Upper lobe of left lung (tissue), 6 donors: Measurements from ENCODE around the gene PDE8A. TPM values are rescaled to one million over a fixed set of nuclear protein-coding genes. Genes with fewer than 3 reads are reported as not detected.

ENCODE experiments used
- ATAC-seq, 2 donors: fragments of 200-7000 bp; cut with Tn5 transposase; one replicate each; pipeline ENCODE4 v1.9.1; 2022; ENCODE audit warnings: mild to moderate bottlenecking in 2 of 2, moderate library complexity in 2 of 2; ENCODE audit not compliant: low FRiP score in 2 of 2
- DNase-seq, 2 donors: peaks; one replicate each; pipeline ENCODE4 v3.0.0-alpha.2; 2019 to 2020
- H3K27ac ChIP-seq, 4 donors: fragments of 200-600 bp; sonication (generic); one replicate each; pipeline ENCODE4 v1.5.1; 2016 to 2019
- H3K27me3 ChIP-seq, 4 donors: fragments of 200-600 bp; sonication (generic); one replicate each; pipeline ENCODE4 v1.5.1; 2017 to 2019
- H3K36me3 ChIP-seq, 4 donors: fragments of 200-600 bp; sonication (generic); one replicate each; pipeline ENCODE4 v1.5.1; 2016 to 2019
- H3K4me1 ChIP-seq, 4 donors: fragments of 200-600 bp; sonication (generic); one replicate each; pipeline ENCODE4 v1.5.1; 2018 to 2019
- H3K4me3 ChIP-seq, 4 donors: fragments of 200-600 bp; sonication (generic); one replicate each; pipeline ENCODE4 v1.5.1; 2017 to 2019; ENCODE audit warnings: mild to moderate bottlenecking in 2 of 4, moderate library complexity in 1 of 4
- H3K9me3 ChIP-seq, 4 donors: fragments of 200-600 bp; sonication (generic); one replicate each; pipeline ENCODE4 v1.5.1; 2018 to 2019
- EP300 ChIP-seq, 4 donors: sonication (generic); formaldehyde crosslinking; IDR thresholded peaks; one replicate each; pipeline ENCODE4 v1.5.1; 2017; ENCODE audit warnings: antibody characterized with exemption in 4 of 4, control low read depth in 2 of 4
- POLR2A ChIP-seq, 4 donors: fragments of 450-650 bp; IDR thresholded peaks; one replicate each; pipeline ENCODE4 v1.5.1; 2016 to 2017; ENCODE audit warnings: antibody characterized with exemption in 4 of 4, mild to moderate bottlenecking in 2 of 4
- POLR2AphosphoS5 ChIP-seq, 2 donors: sonication (generic); formaldehyde crosslinking; IDR thresholded peaks; one replicate each; pipeline ENCODE4 v1.5.1; 2017; ENCODE audit warnings: antibody characterized with exemption in 2 of 2
- WGBS, 2 donors: methylation state at CpG; one replicate each; pipeline ENCODE4 v1.1.5; 2017 to 2018; 5-methylcytosine and 5-hydroxymethylcytosine counted together
- total RNA-seq, 6 donors: library from RNA; depleted of rRNA in 4 of 6; stranded (reverse); fragments of >200 nt in 4 of 6; gene quantifications; one replicate each; pipeline versions ENCODE4 v1.1.0 to v1.2.1, GENCODE V29; 2016 to 2021
- TF ChIP-seq, protein P1 (sequence below), 6 experiments: fragments of 450-650 bp in 4 of 6; fragments of 200-600 bp in 2 of 6; sonication (generic) in 2 of 6; IDR thresholded peaks; one replicate each; pipeline ENCODE4 v1.5.1; 2016 to 2019; ENCODE audit warnings: antibody characterized with exemption in 6 of 6
- donor health status: DM: no; HTN: no; CAD: no; lungs with moderate emphysema.
- donor health status: DM: no; HTN: yes; CAD: no; lungs with severe emphysema.

Gene PDE8A
- total RNA-seq, 6 donors from 2014 or later: 36.5 to 66.0 (median 48.4) TPM

DNA sequence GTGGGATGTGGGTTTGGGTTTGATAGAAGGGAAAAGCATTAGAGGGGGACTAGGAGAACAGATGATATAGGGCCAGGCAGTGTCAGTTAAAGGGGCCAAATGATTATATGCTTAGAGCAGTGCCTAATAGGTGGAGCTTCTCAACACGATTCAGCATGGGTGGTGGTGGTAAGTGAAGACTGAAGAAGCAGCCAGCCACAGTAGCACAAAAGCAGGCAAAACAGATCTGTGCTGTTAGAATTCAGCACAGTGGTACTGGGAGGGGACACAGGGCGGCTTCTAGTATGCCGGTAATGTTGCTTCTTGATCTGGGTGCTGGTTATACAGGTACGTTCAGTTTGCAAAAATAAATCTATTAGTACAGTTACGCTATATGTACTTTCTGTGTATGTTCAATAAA, 25.5 kb downstream of the PDE8A start:
- no peaks in the 10 kb centered on the region for H3K36me3 ChIP-seq
- ATAC-seq (peak in 1 of 2 donors; percentile 4), DNase-seq (no peak)
- H3K4me3 ChIP-seq: no peak overlapping the region
- H3K9me3 ChIP-seq: no peaks in the 10 kb centered on the region
- 76 to 84% methylated on average over 5 of the region's 5 CpGs for WGBS, 2 donors
- H3K27me3 ChIP-seq: no peaks in the 10 kb centered on the region
- peak overlapping the region in 1 of 4 donors; percentile 36 for H3K27ac ChIP-seq
- TF ChIP-seq, protein P1, sequence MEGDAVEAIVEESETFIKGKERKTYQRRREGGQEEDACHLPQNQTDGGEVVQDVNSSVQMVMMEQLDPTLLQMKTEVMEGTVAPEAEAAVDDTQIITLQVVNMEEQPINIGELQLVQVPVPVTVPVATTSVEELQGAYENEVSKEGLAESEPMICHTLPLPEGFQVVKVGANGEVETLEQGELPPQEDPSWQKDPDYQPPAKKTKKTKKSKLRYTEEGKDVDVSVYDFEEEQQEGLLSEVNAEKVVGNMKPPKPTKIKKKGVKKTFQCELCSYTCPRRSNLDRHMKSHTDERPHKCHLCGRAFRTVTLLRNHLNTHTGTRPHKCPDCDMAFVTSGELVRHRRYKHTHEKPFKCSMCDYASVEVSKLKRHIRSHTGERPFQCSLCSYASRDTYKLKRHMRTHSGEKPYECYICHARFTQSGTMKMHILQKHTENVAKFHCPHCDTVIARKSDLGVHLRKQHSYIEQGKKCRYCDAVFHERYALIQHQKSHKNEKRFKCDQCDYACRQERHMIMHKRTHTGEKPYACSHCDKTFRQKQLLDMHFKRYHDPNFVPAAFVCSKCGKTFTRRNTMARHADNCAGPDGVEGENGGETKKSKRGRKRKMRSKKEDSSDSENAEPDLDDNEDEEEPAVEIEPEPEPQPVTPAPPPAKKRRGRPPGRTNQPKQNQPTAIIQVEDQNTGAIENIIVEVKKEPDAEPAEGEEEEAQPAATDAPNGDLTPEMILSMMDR (IDR thresholded peaks at IDR 0.05): no peak
- no peak for TF ChIP-seq POLR2AphosphoS5 (IDR thresholded peaks at IDR 0.05)
- TF ChIP-seq POLR2A (IDR thresholded peaks at IDR 0.05): no peak
- TF ChIP-seq EP300 (IDR thresholded peaks at IDR 0.05): no peak
- peaks cover 35 to 60% (median 47%) of the 10 kb centered on the region in 4 donors for H3K4me1 ChIP-seq

DNA sequence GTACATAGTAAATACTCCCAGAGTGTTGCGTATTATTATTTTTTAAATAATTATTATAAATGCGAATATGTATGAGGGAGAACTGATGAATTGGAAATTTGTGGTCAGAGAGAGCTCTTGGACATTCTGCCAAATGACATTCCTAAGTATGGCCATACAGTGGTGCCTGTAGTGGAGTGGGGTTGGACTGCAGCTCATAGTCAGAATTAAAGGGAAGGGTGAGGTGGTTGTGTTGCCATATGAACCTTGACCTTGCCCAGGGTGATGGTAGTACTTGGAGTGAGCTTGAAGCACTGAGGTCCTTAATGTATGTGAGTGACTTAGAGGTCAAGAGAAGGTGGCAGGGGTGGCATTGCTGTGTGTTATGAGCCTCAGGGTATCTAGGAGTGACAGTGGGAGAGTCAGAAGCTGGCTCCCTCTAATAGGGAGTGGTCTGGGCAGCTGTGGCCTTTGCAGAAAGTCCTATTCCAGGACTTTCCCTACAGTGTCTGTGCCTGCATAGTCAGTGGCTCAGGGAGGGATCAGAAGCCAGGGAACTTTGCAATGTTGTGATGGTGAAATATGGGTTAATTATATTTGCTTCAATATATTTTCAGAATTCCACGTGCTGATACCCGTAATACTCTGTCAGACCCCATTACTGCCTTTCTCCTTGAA, 26.2 kb downstream of the PDE8A start:
- H3K27ac ChIP-seq: no peak overlapping the region
- TF ChIP-seq, protein P1 (IDR thresholded peaks at IDR 0.05): no peak
- no peak for TF ChIP-seq POLR2A (IDR thresholded peaks at IDR 0.05)
- TF ChIP-seq EP300 (IDR thresholded peaks at IDR 0.05): no peak
- no peak for TF ChIP-seq POLR2AphosphoS5 (IDR thresholded peaks at IDR 0.05)
- no peaks in the 10 kb centered on the region for H3K9me3 ChIP-seq
- H3K27me3 ChIP-seq: no peaks in the 10 kb centered on the region
- DNase-seq (no peak), ATAC-seq (peak in 1 of 2 donors; percentile 73)
- no peak overlapping the region for H3K4me3 ChIP-seq
- 60 to 81% methylated on average over 4 of the region's 4 CpGs for WGBS, 2 donors
- H3K4me1 ChIP-seq: peaks cover 35 to 60% (median 47%) of the 10 kb centered on the region in 4 donors
- H3K36me3 ChIP-seq: no peaks in the 10 kb centered on the region

- Histone ChIP-seq H3K27ac (peak overlapping the region in 3 of 4 donors; percentile 27 to 68 (median 32)), H3K4me1 (peaks cover 35 to 52% (median 44%) of the 10 kb centered on the region in 4 donors), H3K4me3 (no peak overlapping the region), H3K27me3 (no peaks in the 10 kb centered on the region), H3K36me3 (no peaks in the 10 kb centered on the region), H3K9me3 (no peaks in the 10 kb centered on the region)
- no peak for TF ChIP-seq POLR2A (IDR thresholded peaks at IDR 0.05)
- TF ChIP-seq EP300 (IDR thresholded peaks at IDR 0.05): no peak
- no peak for TF ChIP-seq POLR2AphosphoS5 (IDR thresholded peaks at IDR 0.05)
- TF ChIP-seq, protein P1 (IDR thresholded peaks at IDR 0.05): no peak
- 85 to 91% methylated on average over 5 of the region's 5 CpGs for WGBS, 2 donors
- DNase-seq: no peak
- peak in 1 of 2 donors; percentile 12 for ATAC-seq
These were observed 27.0 kb downstream of the PDE8A start for GRCh38 chr15:85008474-85009260.

GRCh38 chr15:85009435-85009834, 27.8 kb downstream of the PDE8A start:
- ATAC-seq (no peak), DNase-seq (no peak)
- Histone ChIP-seq H3K4me1 (peaks cover 35 to 48% (median 40%) of the 10 kb centered on the region in 4 donors), H3K4me3 (no peak overlapping the region), H3K36me3 (no peaks in the 10 kb centered on the region), H3K9me3 (no peaks in the 10 kb centered on the region), H3K27ac (no peak overlapping the region), H3K27me3 (no peaks in the 10 kb centered on the region)
- TF ChIP-seq POLR2A (IDR thresholded peaks at IDR 0.05) (no peak), EP300 (IDR thresholded peaks at IDR 0.05) (no peak), POLR2AphosphoS5 (IDR thresholded peaks at IDR 0.05) (no peak)
- TF ChIP-seq, protein P1 (IDR thresholded peaks at IDR 0.05): no peak
- 64 to 71% methylated on average over 2 of the region's 2 CpGs for WGBS, 2 donors
